Neural progenitor cell (in vitro differentiated cells): ENCODE measurements around the gene CFAP20DC.

ENCODE experiments used
- EZH2 ChIP-seq: fragments of 200-600 bp; sonication (generic); IDR thresholded peaks from 2 replicates; pipeline ENCODE4 v1.6.1; 2017; ENCODE audit warnings: antibody characterized with exemption, mild to moderate bottlenecking, moderate library complexity
- EZH2phosphoT487 ChIP-seq: fragments of 200-600 bp; sonication (generic); IDR thresholded peaks from 2 replicates; pipeline ENCODE4 v1.6.1; 2017; ENCODE audit warnings: antibody characterized with exemption
- TF ChIP-seq, protein P1 (sequence below): fragments of 200-600 bp; sonication (generic); IDR thresholded peaks from 2 replicates; pipeline ENCODE4 v1.5.1; 2017; ENCODE audit warnings: antibody characterized with exemption, mild to moderate bottlenecking

GRCh38 chr3:58829321-58830000 lies 220.4 kb downstream of the CFAP20DC start:
- TF ChIP-seq, protein P1, sequence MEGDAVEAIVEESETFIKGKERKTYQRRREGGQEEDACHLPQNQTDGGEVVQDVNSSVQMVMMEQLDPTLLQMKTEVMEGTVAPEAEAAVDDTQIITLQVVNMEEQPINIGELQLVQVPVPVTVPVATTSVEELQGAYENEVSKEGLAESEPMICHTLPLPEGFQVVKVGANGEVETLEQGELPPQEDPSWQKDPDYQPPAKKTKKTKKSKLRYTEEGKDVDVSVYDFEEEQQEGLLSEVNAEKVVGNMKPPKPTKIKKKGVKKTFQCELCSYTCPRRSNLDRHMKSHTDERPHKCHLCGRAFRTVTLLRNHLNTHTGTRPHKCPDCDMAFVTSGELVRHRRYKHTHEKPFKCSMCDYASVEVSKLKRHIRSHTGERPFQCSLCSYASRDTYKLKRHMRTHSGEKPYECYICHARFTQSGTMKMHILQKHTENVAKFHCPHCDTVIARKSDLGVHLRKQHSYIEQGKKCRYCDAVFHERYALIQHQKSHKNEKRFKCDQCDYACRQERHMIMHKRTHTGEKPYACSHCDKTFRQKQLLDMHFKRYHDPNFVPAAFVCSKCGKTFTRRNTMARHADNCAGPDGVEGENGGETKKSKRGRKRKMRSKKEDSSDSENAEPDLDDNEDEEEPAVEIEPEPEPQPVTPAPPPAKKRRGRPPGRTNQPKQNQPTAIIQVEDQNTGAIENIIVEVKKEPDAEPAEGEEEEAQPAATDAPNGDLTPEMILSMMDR, result no peak
- TF ChIP-seq EZH2 (no peak), EZH2phosphoT487 (no peak)
